HepG2 (cell line): ENCODE measurements around the gene WRAP73. TPM values are rescaled to one million over a fixed set of nuclear protein-coding genes. Genes with fewer than 3 reads are reported as not detected.
A peak's percentile ranks its signal among the peaks of the same experiment; 100 is the strongest.

Experiments used
- ARHGAP35 ChIP-seq: sonication (generic); formaldehyde crosslinking; IDR thresholded peaks from 2 replicates; pipeline ENCODE4 v1.9.0; 2022; ENCODE audit warnings: mild to moderate bottlenecking, inconsistent platforms, moderate library complexity, missing genetic modification reagents, borderline replicate concordance
- EP300 ChIP-seq, 3 experiments: sonication (generic) in 1 of 3; formaldehyde crosslinking in 1 of 3; IDR thresholded peaks; 2 replicates each; pipeline versions ENCODE4 v1.5.1 to v1.6.1; 2011 to 2020; ENCODE audit warnings: low read depth in 2 of 3, low read length in 2 of 3, borderline replicate concordance in 1 of 3, improper control_type of control experiment in 1 of 3, mild to moderate bottlenecking in 1 of 3, missing genetic modification reagents in 1 of 3, moderate library complexity in 1 of 3
- FOXO4 ChIP-seq: sonication (generic); formaldehyde crosslinking; conservative IDR thresholded peaks from 2 replicates; pipeline ENCODE4 v1.8.1; 2023; ENCODE audit warnings: missing genetic modification reagents
- IKZF5 ChIP-seq: IDR thresholded peaks from 2 replicates; pipeline ENCODE4 v1.6.1; 2018; ENCODE audit warnings: missing genetic modification reagents, mild to moderate bottlenecking, missing compliant biosample characterization
- NR1H2 ChIP-seq: sonication (generic); formaldehyde crosslinking; IDR thresholded peaks from 2 replicates; pipeline ENCODE4 v1.8.1; 2022; ENCODE audit warnings: low read depth, missing genetic modification reagents, borderline replicate concordance
- SMAD1 ChIP-seq: sonication (generic); formaldehyde crosslinking; IDR thresholded peaks from 2 replicates; pipeline ENCODE4 v1.4.0; 2020; ENCODE audit warnings: missing genetic modification reagents, low read depth, mild to moderate bottlenecking, borderline replicate concordance
- SOX6 ChIP-seq, 2 experiments: fragments of 450-650 bp in 1 of 2; sonication (generic) in 1 of 2; formaldehyde crosslinking in 1 of 2; IDR thresholded peaks; 2 replicates each; pipeline versions ENCODE4 v1.4.0 to v1.6.1; 2017 to 2020; ENCODE audit warnings: antibody characterized with exemption in 1 of 2, mild to moderate bottlenecking in 1 of 2, missing genetic modification reagents in 1 of 2
- SRY ChIP-seq: sonication (generic); formaldehyde crosslinking; IDR thresholded peaks from 2 replicates; pipeline ENCODE4 v1.8.0; 2022; ENCODE audit warnings: mild to moderate bottlenecking, missing genetic modification reagents
- SYNCRIP ChIP-seq: fragments of 200-400 bp; formaldehyde crosslinking; IDR thresholded peaks from 2 replicates; pipeline ENCODE4 v1.6.1; 2018; ENCODE audit warnings: mild to moderate bottlenecking, low read depth, low read length; ENCODE audit not compliant: insufficient read depth
- ZBTB38 ChIP-seq: sonication (generic); formaldehyde crosslinking; IDR thresholded peaks from 2 replicates; pipeline ENCODE4 v1.5.1; 2020; ENCODE audit warnings: mild to moderate bottlenecking, missing genetic modification reagents
- ZNF333 ChIP-seq: sonication (generic); formaldehyde crosslinking; IDR thresholded peaks from 2 replicates; pipeline ENCODE4 v1.4.0; 2020; ENCODE audit warnings: mild to moderate bottlenecking, missing genetic modification reagents, borderline replicate concordance
- ZNF501 ChIP-seq: sonication (generic); formaldehyde crosslinking; IDR thresholded peaks from 2 replicates; pipeline ENCODE4 v1.5.1; 2020; ENCODE audit warnings: mild to moderate bottlenecking, moderate library complexity, missing genetic modification reagents
- ZNF83 ChIP-seq: sonication (generic); formaldehyde crosslinking; IDR thresholded peaks from 2 replicates; pipeline ENCODE4 v1.4.0; 2020; ENCODE audit warnings: missing genetic modification reagents, mild to moderate bottlenecking, borderline replicate concordance
- polyA plus RNA-seq, 8 experiments: library from polyadenylated mRNA; depleted of rRNA in 3 of 8; stranded (reverse) in 7 of 8; unstranded in 1 of 8; fragments of >200 nt; fragmentation: Illumina TruSeq in 4 of 8; extraction: Trizol in 4 of 8; gene quantifications; 2 replicates each; pipeline versions ENCODE4 v1.2.1 to v1.2.3, GENCODE V29; 2011 to 2016; ENCODE audit warnings: low read depth in 4 of 8, missing spikeins in 1 of 8, mixed read lengths in 1 of 8; ENCODE audit not compliant: insufficient read depth in 1 of 8
- total RNA-seq, 5 experiments: library from RNA; depleted of rRNA; stranded (reverse); fragments of >200 nt; fragmentation: Illumina TruSeq; extraction: Trizol; gene quantifications; 2 replicates each; pipeline ENCODE4 v1.2.3, GENCODE V29; 2016; ENCODE audit warnings: low read depth in 1 of 5
- TF ChIP-seq, protein P1 (sequence below): sonication (generic); formaldehyde crosslinking; IDR thresholded peaks from 2 replicates; pipeline ENCODE4 v1.4.0; 2020; ENCODE audit warnings: missing genetic modification reagents, mild to moderate bottlenecking, borderline replicate concordance
- TF ChIP-seq, protein P2 (sequence below): sonication (generic); formaldehyde crosslinking; IDR thresholded peaks from 2 replicates; pipeline ENCODE4 v1.4.0; 2020; ENCODE audit warnings: mild to moderate bottlenecking, missing genetic modification reagents
- TF ChIP-seq, protein P3 (sequence below): sonication (generic); formaldehyde crosslinking; IDR thresholded peaks from 2 replicates; pipeline ENCODE4 v1.5.0; 2020; ENCODE audit warnings: mild to moderate bottlenecking, missing genetic modification reagents, moderate library complexity
- TF ChIP-seq, protein P4 (sequence below): sonication (generic); formaldehyde crosslinking; IDR thresholded peaks from 2 replicates; pipeline ENCODE4 v1.4.0; 2020; ENCODE audit warnings: mild to moderate bottlenecking, missing genetic modification reagents
- TF ChIP-seq, protein P5 (sequence below): sonication (generic); formaldehyde crosslinking; IDR thresholded peaks from 2 replicates; pipeline ENCODE4 v1.5.0; 2020; ENCODE audit warnings: missing genetic modification reagents

The WRAP73 gene
- total and polyA plus RNA-seq, 2 of the 13 experiments (the other 11 are each of a cell fraction or from before 2014, with no cell fraction given), result 18.1 to 40.4 TPM

GRCh38 chr1:3649342-3650247 lies at the start of gene WRAP73 (continued):
- TF ChIP-seq SOX6 (IDR thresholded peaks at IDR 0.05), result no peak
- peak; percentile 32; the same call in 1 of the 2 replicates for TF ChIP-seq SOX6 (CRISPR knock-in tag; IDR thresholded peaks at IDR 0.05)
- TF ChIP-seq ZNF501, result 0 out of 2 replicates have a peak, but pooled peaks have one; percentile 60
- TF ChIP-seq, protein P1, sequence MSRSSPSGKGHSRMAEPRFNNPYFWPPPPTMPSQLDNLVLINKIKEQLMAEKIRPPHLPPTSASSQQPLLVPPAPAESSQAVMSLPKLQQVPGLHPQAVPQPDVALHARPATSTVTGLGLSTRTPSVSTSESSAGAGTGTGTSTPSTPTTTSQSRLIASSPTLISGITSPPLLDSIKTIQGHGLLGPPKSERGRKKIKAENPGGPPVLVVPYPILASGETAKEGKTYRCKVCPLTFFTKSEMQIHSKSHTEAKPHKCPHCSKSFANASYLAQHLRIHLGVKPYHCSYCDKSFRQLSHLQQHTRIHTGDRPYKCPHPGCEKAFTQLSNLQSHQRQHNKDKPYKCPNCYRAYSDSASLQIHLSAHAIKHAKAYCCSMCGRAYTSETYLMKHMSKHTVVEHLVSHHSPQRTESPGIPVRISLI, result no peak
- TF ChIP-seq ARHGAP35 (CRISPR knock-in tag), result peak; percentile 45; the same call in 1 of the 2 replicates
- TF ChIP-seq, protein P2, sequence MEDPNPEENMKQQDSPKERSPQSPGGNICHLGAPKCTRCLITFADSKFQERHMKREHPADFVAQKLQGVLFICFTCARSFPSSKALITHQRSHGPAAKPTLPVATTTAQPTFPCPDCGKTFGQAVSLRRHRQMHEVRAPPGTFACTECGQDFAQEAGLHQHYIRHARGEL, result 0 out of 2 replicates have a peak, but pooled peaks have one; percentile 38
- 0 out of 2 replicates have a peak, but pooled peaks have one; percentile 75 for TF ChIP-seq FOXO4 (CRISPR knock-in tag)
- no peak for TF ChIP-seq SYNCRIP
- TF ChIP-seq, protein P3, sequence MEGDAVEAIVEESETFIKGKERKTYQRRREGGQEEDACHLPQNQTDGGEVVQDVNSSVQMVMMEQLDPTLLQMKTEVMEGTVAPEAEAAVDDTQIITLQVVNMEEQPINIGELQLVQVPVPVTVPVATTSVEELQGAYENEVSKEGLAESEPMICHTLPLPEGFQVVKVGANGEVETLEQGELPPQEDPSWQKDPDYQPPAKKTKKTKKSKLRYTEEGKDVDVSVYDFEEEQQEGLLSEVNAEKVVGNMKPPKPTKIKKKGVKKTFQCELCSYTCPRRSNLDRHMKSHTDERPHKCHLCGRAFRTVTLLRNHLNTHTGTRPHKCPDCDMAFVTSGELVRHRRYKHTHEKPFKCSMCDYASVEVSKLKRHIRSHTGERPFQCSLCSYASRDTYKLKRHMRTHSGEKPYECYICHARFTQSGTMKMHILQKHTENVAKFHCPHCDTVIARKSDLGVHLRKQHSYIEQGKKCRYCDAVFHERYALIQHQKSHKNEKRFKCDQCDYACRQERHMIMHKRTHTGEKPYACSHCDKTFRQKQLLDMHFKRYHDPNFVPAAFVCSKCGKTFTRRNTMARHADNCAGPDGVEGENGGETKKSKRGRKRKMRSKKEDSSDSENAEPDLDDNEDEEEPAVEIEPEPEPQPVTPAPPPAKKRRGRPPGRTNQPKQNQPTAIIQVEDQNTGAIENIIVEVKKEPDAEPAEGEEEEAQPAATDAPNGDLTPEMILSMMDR (CRISPR knock-in tag), result peak; percentile 62
- 0 out of 2 replicates have a peak, but pooled peaks have one; percentile 31 for TF ChIP-seq ZBTB38 (CRISPR knock-in tag)
- TF ChIP-seq, protein P4, sequence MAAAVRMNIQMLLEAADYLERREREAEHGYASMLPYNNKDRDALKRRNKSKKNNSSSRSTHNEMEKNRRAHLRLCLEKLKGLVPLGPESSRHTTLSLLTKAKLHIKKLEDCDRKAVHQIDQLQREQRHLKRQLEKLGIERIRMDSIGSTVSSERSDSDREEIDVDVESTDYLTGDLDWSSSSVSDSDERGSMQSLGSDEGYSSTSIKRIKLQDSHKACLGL, result peak; percentile 66; the same call in 1 of the 2 replicates
- 0 out of 2 replicates have a peak, but pooled peaks have one; percentile 58 for TF ChIP-seq SMAD1 (CRISPR knock-in tag)
- no peak for TF ChIP-seq EP300 (IDR thresholded peaks at IDR 0.05; ENCODE audit: low read depth in 2 of 2, low read length in 2 of 2)
- TF ChIP-seq EP300 (CRISPR knock-in tag; IDR thresholded peaks at IDR 0.05; ENCODE audit: borderline replicate concordance), result no peak
- 0 out of 2 replicates have a peak, but pooled peaks have one; percentile 30 for TF ChIP-seq NR1H2
- TF ChIP-seq SRY (CRISPR knock-in tag), result no peak
- TF ChIP-seq ZNF83 (CRISPR knock-in tag), result 0 out of 2 replicates have a peak, but pooled peaks have one; percentile 43
- TF ChIP-seq, protein P5, sequence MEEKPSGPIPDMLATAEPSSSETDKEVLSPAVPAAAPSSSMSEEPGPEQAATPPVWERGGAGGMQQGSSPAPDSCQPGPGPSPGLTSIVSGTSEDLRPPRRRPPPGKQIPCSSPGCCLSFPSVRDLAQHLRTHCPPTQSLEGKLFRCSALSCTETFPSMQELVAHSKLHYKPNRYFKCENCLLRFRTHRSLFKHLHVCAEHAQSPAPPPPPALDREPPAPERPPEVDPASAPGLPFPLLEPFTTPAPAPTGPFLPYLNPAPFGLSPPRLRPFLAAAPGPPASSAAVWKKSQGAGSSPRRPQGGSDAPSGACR (CRISPR knock-in tag), result peak; percentile 25; the same call in 1 of the 2 replicates
- TF ChIP-seq IKZF5 (CRISPR knock-in tag), result peak; percentile 53; the same call in 1 of the 2 replicates
- TF ChIP-seq ZNF333, result 0 out of 2 replicates have a peak, but pooled peaks have one; percentile 54
